GM12892 (cell line): ENCODE data around the gene COLEC12.

Source experiments
- POLR2A ChIP-seq: IDR thresholded peaks from 2 replicates; pipeline ENCODE4 v1.6.1; 2011; ENCODE audit warnings: low read depth, low read length, control low read depth
- POLR2AphosphoS5 ChIP-seq: IDR thresholded peaks from 2 replicates; pipeline ENCODE4 v1.6.1; 2011; ENCODE audit warnings: low read depth, low read length, control low read depth
- TAF1 ChIP-seq: IDR thresholded peaks from 2 replicates; pipeline ENCODE4 v1.6.1; 2011; ENCODE audit warnings: low read depth, mild to moderate bottlenecking, control low read depth, low read length, borderline replicate concordance

DNA sequence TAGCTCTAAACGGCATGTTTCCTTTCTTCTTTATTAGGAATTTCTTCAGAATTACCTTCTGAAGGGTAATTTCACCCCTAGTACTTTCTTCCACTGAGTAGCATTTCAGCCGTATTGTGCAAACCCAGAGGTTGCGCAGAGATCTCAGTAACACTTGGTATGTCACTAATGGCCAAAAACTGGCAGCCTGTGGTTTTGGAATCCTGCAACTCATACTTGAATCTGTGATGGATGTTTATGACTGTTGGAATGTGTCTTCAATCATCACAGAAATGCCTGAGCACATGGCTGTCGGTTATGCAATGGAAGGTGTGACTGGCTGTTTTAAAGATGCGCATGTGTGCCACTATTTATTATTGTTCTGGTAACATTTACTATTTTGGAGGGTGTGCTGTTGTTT lies 100.0 kb downstream of the COLEC12 start:
- TF ChIP-seq POLR2A (no peak), POLR2AphosphoS5 (no peak), TAF1 (no peak)
